ENCODE measurements around the gene TFIP11. TPM values are rescaled to one million over a fixed set of nuclear protein-coding genes. Genes with fewer than 3 reads are reported as not detected.

TFIP11 gene
- total and polyA plus RNA-seq, 3 donors from 2014 or later: 44.3 to 100 (median 51.3) TPM

GRCh38 chr22:26536056-26536761, 23.9 kb upstream of the TFIP11 start:
- Histone ChIP-seq H3K4me3 (no peak overlapping the region), H3K9me3 (no peaks in the 10 kb centered on the region), H3K27me3 (no peaks in the 10 kb centered on the region), H3K27ac (no peak overlapping the region), H3K36me3 (ENCODE audit: low read depth, missing control alignments) (no peaks in the 10 kb centered on the region), H3K4me1 (no peaks in the 10 kb centered on the region)
- 80 to 93% methylated on average over 1 to 12 of the region's 12 CpGs for WGBS, 2 donors
- no peak for DNase-seq
- intact Hi-C loops (cut with DNase I; ENCODE audit: low total_unique reads): no loop called here
- TF ChIP-seq POLR2A (IDR thresholded peaks at IDR 0.05) (no peak), CTCF (IDR thresholded peaks at IDR 0.05) (no peak)

GRCh38 chr22:26535603-26535908, 23.3 kb upstream of the TFIP11 start:
- intact Hi-C loops (cut with DNase I; ENCODE audit: low total_unique reads): no loop called here
- no peak for DNase-seq
- no peaks in the 10 kb centered on the region for H3K36me3 ChIP-seq (ENCODE audit: low read depth, missing control alignments)

GRCh38 chr22:26534874-26535602, 22.8 kb upstream of the TFIP11 start:
- intact Hi-C loops (cut with DNase I; ENCODE audit: low total_unique reads): no loop called here
- Histone ChIP-seq H3K4me1 (no peaks in the 10 kb centered on the region), H3K9me3 (no peaks in the 10 kb centered on the region), H3K36me3 (ENCODE audit: low read depth, missing control alignments) (no peaks in the 10 kb centered on the region), H3K4me3 (no peak overlapping the region), H3K27me3 (no peaks in the 10 kb centered on the region), H3K27ac (no peak overlapping the region)
- 74 to 82% methylated on average over 13 of the region's 13 CpGs for WGBS, 2 donors
- no peak for DNase-seq
- TF ChIP-seq CTCF (IDR thresholded peaks at IDR 0.05): no peak

More at GRCh38 chr22:26535603-26535908, 23.3 kb upstream of the TFIP11 start:
- no peak for TF ChIP-seq CTCF (IDR thresholded peaks at IDR 0.05)
- no peak for TF ChIP-seq POLR2A (IDR thresholded peaks at IDR 0.05)
- H3K9me3 ChIP-seq: no peaks in the 10 kb centered on the region
- no peaks in the 10 kb centered on the region for H3K27me3 ChIP-seq
- no peak overlapping the region for H3K27ac ChIP-seq
- H3K4me3 ChIP-seq: no peak overlapping the region
- 95 to 96% methylated on average over 2 to 3 of the region's 3 CpGs for WGBS, 2 donors
- H3K4me1 ChIP-seq: no peaks in the 10 kb centered on the region

GRCh38 chr22:26534171-26534855, 22.0 kb upstream of the TFIP11 start:
- Histone ChIP-seq H3K9me3 (no peaks in the 10 kb centered on the region), H3K27ac (no peak overlapping the region), H3K4me3 (no peak overlapping the region), H3K36me3 (ENCODE audit: low read depth, missing control alignments) (no peaks in the 10 kb centered on the region), H3K4me1 (no peaks in the 10 kb centered on the region), H3K27me3 (no peaks in the 10 kb centered on the region)
- TF ChIP-seq CTCF (IDR thresholded peaks at IDR 0.05) (no peak), POLR2A (IDR thresholded peaks at IDR 0.05) (no peak)
- DNase-seq: no peak
- intact Hi-C loops (cut with DNase I; ENCODE audit: low total_unique reads): no loop called here
- 84 to 88% methylated on average over 7 of the region's 7 CpGs for WGBS, 2 donors

All from testis (tissue), 3 donors.